ENCODE measurements around the gene VSTM4. TPM values are rescaled to one million over a fixed set of nuclear protein-coding genes. Genes with fewer than 3 reads are reported as not detected.

Gene VSTM4
- total RNA-seq, 4 donors from 2014 or later: 10.0 to 21.4 (median 12.6) TPM

DNA sequence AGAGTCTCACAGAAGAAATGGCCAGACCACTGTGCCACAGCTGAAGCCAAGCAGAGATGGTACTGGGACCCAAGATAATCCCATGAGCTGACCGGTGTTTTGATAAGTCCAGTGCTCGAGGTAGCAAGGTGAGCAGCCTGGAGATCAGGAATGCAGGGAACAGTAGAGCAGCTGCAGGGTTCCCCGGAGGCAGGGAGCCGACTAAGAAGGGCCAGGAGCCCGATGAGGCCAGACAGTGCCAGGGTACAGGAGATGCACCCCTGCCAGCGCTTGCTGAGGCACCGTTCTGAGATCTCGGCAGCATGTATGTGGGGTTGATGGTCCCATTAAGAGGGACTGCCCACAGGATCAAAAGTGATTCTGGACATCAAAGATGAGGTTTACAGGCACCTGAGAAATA, 47.1 kb downstream of the VSTM4 start:
- TF ChIP-seq, protein P1, sequence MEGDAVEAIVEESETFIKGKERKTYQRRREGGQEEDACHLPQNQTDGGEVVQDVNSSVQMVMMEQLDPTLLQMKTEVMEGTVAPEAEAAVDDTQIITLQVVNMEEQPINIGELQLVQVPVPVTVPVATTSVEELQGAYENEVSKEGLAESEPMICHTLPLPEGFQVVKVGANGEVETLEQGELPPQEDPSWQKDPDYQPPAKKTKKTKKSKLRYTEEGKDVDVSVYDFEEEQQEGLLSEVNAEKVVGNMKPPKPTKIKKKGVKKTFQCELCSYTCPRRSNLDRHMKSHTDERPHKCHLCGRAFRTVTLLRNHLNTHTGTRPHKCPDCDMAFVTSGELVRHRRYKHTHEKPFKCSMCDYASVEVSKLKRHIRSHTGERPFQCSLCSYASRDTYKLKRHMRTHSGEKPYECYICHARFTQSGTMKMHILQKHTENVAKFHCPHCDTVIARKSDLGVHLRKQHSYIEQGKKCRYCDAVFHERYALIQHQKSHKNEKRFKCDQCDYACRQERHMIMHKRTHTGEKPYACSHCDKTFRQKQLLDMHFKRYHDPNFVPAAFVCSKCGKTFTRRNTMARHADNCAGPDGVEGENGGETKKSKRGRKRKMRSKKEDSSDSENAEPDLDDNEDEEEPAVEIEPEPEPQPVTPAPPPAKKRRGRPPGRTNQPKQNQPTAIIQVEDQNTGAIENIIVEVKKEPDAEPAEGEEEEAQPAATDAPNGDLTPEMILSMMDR (IDR thresholded peaks at IDR 0.05): no peak
- TF ChIP-seq POLR2A (IDR thresholded peaks at IDR 0.05; ENCODE audit: low read depth): no peak
- no peak for TF ChIP-seq EP300 (IDR thresholded peaks at IDR 0.05)
- TF ChIP-seq POLR2AphosphoS5 (IDR thresholded peaks at IDR 0.05): no peak
- DNase-seq (ENCODE audit: extremely low spot score): no peak
- Histone ChIP-seq H3K4me1 (peaks cover 11 to 14% (median 13%) of the 10 kb centered on the region in 4 donors), H3K27ac (replicated peaks in 1 of 4) (no peak overlapping the region), H3K9me3 (no peaks in the 10 kb centered on the region), H3K4me3 (no peak overlapping the region), H3K36me3 (peaks cover 13 to 23% (median 17%) of the 10 kb centered on the region in 4 donors), H3K27me3 (no peaks in the 10 kb centered on the region)
- intact Hi-C loops (cut with DNase I): no loop called here
- WGBS: 97% methylated on average over 8 of the region's 8 CpGs

DNA sequence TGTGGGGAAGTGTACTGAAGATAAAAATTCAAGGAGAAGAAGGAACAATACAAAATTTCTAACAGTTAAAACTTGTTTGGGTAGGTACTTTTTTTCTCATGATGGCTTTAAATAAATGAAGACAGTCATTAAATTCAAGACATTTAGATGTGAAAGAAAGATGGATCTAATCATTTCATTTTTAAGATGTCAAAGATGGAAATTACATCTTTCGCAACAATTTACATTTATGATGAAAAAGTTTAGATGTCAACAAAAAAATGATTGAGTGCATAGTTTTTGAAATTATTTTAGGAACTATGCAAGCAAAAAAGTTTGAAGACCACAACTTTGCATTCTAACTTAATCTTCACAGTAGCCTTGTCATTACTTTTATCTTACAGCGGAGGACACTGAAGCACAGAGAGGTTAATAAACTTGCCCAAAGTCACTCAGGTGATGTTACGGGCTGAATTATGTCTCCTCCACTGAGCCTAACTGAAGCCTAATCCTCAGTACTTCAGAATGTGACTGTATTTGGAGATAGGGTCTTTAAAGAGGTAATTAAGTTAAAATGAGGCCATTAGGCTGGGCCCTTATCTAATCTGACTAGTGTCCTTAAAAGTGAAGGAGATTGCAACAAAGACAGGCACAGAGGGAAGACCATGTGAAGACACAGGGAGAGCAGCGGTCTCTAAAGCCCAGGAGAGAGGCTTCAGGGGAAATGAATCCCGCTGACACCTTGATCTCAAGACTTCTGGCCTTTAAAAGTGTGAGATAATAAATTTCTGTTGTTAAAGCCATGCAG, 48.2 kb downstream of the VSTM4 start:
- Histone ChIP-seq H3K4me1 (peaks cover 11 to 14% (median 13%) of the 10 kb centered on the region in 4 donors), H3K36me3 (peaks cover 6 to 20% (median 14%) of the 10 kb centered on the region in 4 donors), H3K4me3 (no peak overlapping the region), H3K9me3 (no peaks in the 10 kb centered on the region), H3K27me3 (no peaks in the 10 kb centered on the region), H3K27ac (replicated peaks in 1 of 4) (no peak overlapping the region)
- WGBS: 88% methylated on average over 5 of the region's 5 CpGs
- TF ChIP-seq EP300 (IDR thresholded peaks at IDR 0.05) (no peak), POLR2AphosphoS5 (IDR thresholded peaks at IDR 0.05) (no peak), POLR2A (IDR thresholded peaks at IDR 0.05; ENCODE audit: low read depth) (no peak)
- TF ChIP-seq, protein P1 (IDR thresholded peaks at IDR 0.05): no peak
- intact Hi-C loops (cut with DNase I): no loop called here
- no peak for DNase-seq (ENCODE audit: extremely low spot score)

DNA sequence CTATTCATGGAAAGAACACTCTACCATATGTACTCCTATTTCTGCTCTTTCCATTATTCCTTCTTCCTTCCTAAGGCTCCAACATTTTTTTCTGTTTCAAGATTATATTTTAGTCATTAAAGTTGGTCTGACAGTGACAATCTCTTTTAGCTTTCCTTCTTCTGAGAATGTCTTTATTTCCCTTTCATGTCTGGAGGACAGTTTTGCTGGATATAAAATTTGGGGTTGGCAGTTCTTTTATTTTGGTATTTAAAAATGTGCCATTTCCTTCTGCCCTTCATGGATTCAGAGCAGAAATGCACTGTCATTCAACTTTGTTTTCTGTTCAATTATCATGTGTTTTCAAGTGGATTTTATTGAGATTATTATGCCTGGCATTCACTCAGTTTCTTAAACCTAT, 53.1 kb downstream of the VSTM4 start:
- no peak overlapping the region for H3K27ac ChIP-seq (replicated peaks in 1 of 4)
- H3K4me1 ChIP-seq: no peaks in the 10 kb centered on the region
- no peak for DNase-seq (ENCODE audit: extremely low spot score)
- no peaks in the 10 kb centered on the region for H3K9me3 ChIP-seq
- H3K27me3 ChIP-seq: no peaks in the 10 kb centered on the region
- TF ChIP-seq POLR2A (IDR thresholded peaks at IDR 0.05; ENCODE audit: low read depth) (no peak), POLR2AphosphoS5 (IDR thresholded peaks at IDR 0.05) (no peak), EP300 (IDR thresholded peaks at IDR 0.05) (no peak)
- TF ChIP-seq, protein P1 (IDR thresholded peaks at IDR 0.05): no peak
- intact Hi-C loops (cut with DNase I): no loop called here
- no peak overlapping the region for H3K4me3 ChIP-seq
- peaks cover 4 to 17% (median 13%) of the 10 kb centered on the region in 4 donors for H3K36me3 ChIP-seq

DNA sequence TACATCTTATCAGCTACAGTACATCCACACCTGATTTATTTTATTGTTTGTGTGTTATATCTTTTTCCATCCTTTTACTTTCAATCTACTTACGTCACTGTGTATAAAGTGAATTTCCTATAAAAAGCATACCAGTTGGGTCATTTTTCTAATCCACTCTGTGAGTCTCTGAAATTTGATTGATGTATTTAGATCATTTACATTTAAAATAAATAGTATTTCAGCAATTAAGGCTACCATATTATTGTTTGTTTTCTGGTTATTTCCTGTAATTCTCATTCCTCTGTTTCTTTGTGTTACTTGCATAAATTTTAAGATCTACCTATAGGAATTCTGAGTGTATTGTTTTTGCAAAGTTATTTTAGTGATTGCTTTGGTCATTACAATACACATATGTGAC, 53.7 kb downstream of the VSTM4 start:
- H3K4me1 ChIP-seq: no peaks in the 10 kb centered on the region
- 100% methylated on average over 1 of the region's 1 CpG for WGBS
- H3K4me3 ChIP-seq: no peak overlapping the region
- intact Hi-C loops (cut with DNase I): no loop called here
- no peaks in the 10 kb centered on the region for H3K27me3 ChIP-seq
- H3K27ac ChIP-seq (replicated peaks in 1 of 4): no peak overlapping the region
- H3K9me3 ChIP-seq: no peaks in the 10 kb centered on the region
- TF ChIP-seq POLR2A (IDR thresholded peaks at IDR 0.05; ENCODE audit: low read depth): no peak
- TF ChIP-seq, protein P1 (IDR thresholded peaks at IDR 0.05): no peak
- TF ChIP-seq POLR2AphosphoS5 (IDR thresholded peaks at IDR 0.05): no peak
- no peak for TF ChIP-seq EP300 (IDR thresholded peaks at IDR 0.05)
- peaks cover 4 to 17% (median 13%) of the 10 kb centered on the region in 4 donors for H3K36me3 ChIP-seq
- DNase-seq (ENCODE audit: extremely low spot score): no peak
